Measurements from ENCODE around the gene ADAMTS5.
A peak's percentile ranks its signal among the peaks of the same experiment; 100 is the strongest.

Gene ADAMTS5

GRCh38 chr21:26972192-26972591, 5.3 kb upstream of the ADAMTS5 start:
- no peak overlapping the region for H3K4me3 ChIP-seq (ENCODE audit: low read depth, low read length)
- DNase-seq (ENCODE audit: low read depth, low spot score), result no peak
- ChIA-PET POLR2A (no interaction called here), CTCF (interaction anchor here (0.9 to 1.4 kb wide), 3 partner anchors 11 to 241 kb away, joined by 3 to 4 read pairs (median 3); no protein-coding TSS in a partner anchor)
- TF ChIP-seq CTCF (IDR thresholded peaks at IDR 0.05; ENCODE audit: insufficient read depth, low read length, missing control alignments), result no peak

- no peak for TF ChIP-seq CTCF (IDR thresholded peaks at IDR 0.05; ENCODE audit: insufficient read depth, low read length, missing control alignments)
- no peak overlapping the region for H3K4me3 ChIP-seq (ENCODE audit: low read depth, low read length)
- ChIA-PET POLR2A (no interaction called here), CTCF (interaction anchor here (0.7 to 1.1 kb wide), 3 partner anchors 15 to 119 kb away, joined by 3 to 4 read pairs (median 3); no protein-coding TSS in a partner anchor)
- no peak for DNase-seq (ENCODE audit: low read depth, low spot score)
Measured at GRCh38 chr21:26969971-26970725, 3.3 kb upstream of the ADAMTS5 start.

DNA sequence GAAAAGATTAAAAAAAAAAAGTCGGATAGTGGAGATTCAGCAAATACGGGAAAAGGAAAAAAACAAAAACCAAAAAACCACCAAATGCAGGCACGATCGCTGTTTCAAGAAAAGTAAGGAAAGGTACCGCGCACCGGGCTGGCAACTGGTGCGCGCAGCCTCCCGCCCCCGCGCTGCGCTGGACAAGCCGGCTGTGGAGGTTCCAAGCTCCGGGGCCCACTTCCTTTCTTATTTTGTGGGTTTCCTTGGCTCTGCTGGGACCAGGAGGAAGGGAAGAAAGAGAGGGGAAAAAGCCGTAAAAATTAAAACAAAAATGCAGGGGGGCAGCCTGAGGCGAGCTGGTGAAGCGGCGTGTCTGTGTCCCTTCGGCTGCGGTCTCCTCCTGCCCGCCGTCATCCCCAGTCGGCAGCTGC, 233 bp downstream of the ADAMTS5 start:
- CTCF ChIA-PET, result no interaction called here
- no peak for TF ChIP-seq CTCF (IDR thresholded peaks at IDR 0.05; ENCODE audit: insufficient read depth, low read length, missing control alignments)
- H3K4me3 ChIP-seq (ENCODE audit: low read depth, low read length), result peak overlapping the region; percentile 70
- POLR2A ChIA-PET, result interaction anchor here (1.0 kb wide), 1 partner anchor 1390 kb away, joined by 3 read pairs; no protein-coding TSS in a partner anchor
- DNase-seq (ENCODE audit: low read depth, low spot score), result no peak

GRCh38 chr21:26965907-26966581, 844 bp downstream of the ADAMTS5 start:
- peak; percentile 15 for TF ChIP-seq CTCF (IDR thresholded peaks at IDR 0.05; ENCODE audit: insufficient read depth, low read length, missing control alignments)
- peak overlapping the region; percentile 70 for H3K4me3 ChIP-seq (ENCODE audit: low read depth, low read length)
- no peak for DNase-seq (ENCODE audit: low read depth, low spot score)
- CTCF ChIA-PET, result interaction anchor here (1.0 to 1.3 kb wide), 4 partner anchors 8 to 85 kb away, joined by 3 to 4 read pairs (median 4); no protein-coding TSS in a partner anchor
- POLR2A ChIA-PET, result interaction anchor here (0.6 kb wide), 2 partner anchors 335 to 1905 kb away, joined by 3 read pairs; no protein-coding TSS in a partner anchor

DNA sequence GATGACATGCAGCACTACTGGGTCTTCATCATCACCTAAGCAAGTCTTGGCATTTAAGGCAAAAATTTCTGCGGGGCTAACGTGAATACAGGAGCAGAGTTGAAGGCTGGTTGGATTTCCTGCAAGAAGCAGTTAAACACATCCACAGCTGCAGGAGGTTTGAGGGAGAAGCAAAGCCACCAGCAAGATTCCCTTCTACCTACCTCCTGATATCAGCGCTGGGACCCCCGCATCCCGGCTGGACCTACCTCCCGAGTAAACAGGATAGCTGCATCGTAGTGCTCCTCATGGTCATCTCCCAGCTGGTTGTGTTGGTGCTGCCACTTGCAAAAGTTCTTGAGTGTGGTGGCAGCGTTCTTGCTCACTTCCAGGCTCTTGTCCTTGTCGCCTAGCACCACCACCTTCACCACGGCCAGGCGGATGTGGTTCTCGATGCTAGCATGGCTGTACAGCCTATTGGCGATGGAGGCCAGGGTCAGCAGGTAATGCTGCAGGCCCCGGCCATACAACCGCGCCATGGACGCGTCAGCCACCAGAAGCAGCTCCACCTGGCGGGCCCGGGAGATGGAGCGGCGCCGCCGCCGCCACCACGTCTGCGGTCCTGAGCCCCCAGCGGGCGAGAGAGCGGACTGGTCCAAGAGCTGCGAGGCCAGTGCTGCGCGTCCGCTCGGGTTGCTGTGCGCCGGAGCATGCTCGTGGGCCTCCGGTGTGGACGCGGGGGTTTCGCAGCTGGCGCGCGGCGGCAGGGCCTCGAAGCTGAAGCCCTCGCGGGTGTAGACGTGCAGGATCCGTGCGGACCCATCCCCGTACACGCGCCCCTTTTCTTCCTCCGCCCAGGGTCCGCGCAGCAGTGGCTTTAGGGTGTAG, 1.6 kb downstream of the ADAMTS5 start:
- ChIA-PET CTCF (interaction anchor here (1.0 to 1.3 kb wide), 5 partner anchors 9 to 248 kb away, joined by 3 to 4 read pairs (median 3); no protein-coding TSS in a partner anchor), POLR2A (interaction anchor here (0.6 kb wide), 2 partner anchors 336 to 1906 kb away, joined by 3 read pairs; no protein-coding TSS in a partner anchor)
- DNase-seq (ENCODE audit: low read depth, low spot score), result no peak
- H3K4me3 ChIP-seq (ENCODE audit: low read depth, low read length), result peak overlapping the region; percentile 70
- peak; percentile 68 for TF ChIP-seq CTCF (IDR thresholded peaks at IDR 0.05; ENCODE audit: insufficient read depth, low read length, missing control alignments)
